ENCODE results near the gene ANKHD1.
A peak's percentile ranks its signal among the peaks of the same experiment; 100 is the strongest.

ANKHD1 gene

GRCh38 chr5:140547508-140548299 is 146.1 kb downstream of the ANKHD1 start, which contains the start of gene EIF4EBP3:
EIF4EBP3 (plus strand) TSS chr5:140547662; CDS start chr5:140547738, 76 bp downstream.
- peak; percentile 73 for DNase-seq

- no peak for DNase-seq
Measured at GRCh38 chr5:140548300-140548688, 146.7 kb downstream of the ANKHD1 start.

- no peak for DNase-seq
Measured at GRCh38 chr5:140548791-140549190, 147.2 kb downstream of the ANKHD1 start.

- no peak for DNase-seq
Measured at GRCh38 chr5:140549237-140550144, 147.9 kb downstream of the ANKHD1 start.

- DNase-seq, result no peak
Measured at GRCh38 chr5:140550147-140551079, 148.8 kb downstream of the ANKHD1 start.

GRCh38 chr5:140551872-140552271 is 150.2 kb downstream of the ANKHD1 start:
- no peak for DNase-seq

- DNase-seq, result no peak
Measured at GRCh38 chr5:140553657-140554056, 152.0 kb downstream of the ANKHD1 start.

GRCh38 chr5:140554454-140554853 is 152.8 kb downstream of the ANKHD1 start:
- DNase-seq, result no peak

GRCh38 chr5:140555747-140556312 is 154.2 kb downstream of the ANKHD1 start:
- DNase-seq, result no peak

GRCh38 chr5:140556438-140556837 is 154.8 kb downstream of the ANKHD1 start:
- DNase-seq, result no peak

GRCh38 chr5:140557136-140557805 is 155.6 kb downstream of the ANKHD1 start, which contains the start of gene SRA1:
SRA1 (minus strand) TSS chr5:140557473; CDS start chr5:140557452, 21 bp downstream.
- DNase-seq, result peak; percentile 82

- no peak for DNase-seq
Measured at GRCh38 chr5:140557965-140558364, 156.3 kb downstream of the ANKHD1 start.

GRCh38 chr5:140558542-140558941 is 156.9 kb downstream of the ANKHD1 start:
- DNase-seq, result no peak

- no peak for DNase-seq
Measured at GRCh38 chr5:140560227-140560626, 158.6 kb downstream of the ANKHD1 start.

GRCh38 chr5:140561753-140562523 is 160.3 kb downstream of the ANKHD1 start:
- DNase-seq, result no peak

GRCh38 chr5:140563596-140563995 is 162.0 kb downstream of the ANKHD1 start:
- DNase-seq, result no peak

GRCh38 chr5:140564196-140565023 is 162.8 kb downstream of the ANKHD1 start, which contains the start of the genes APBB3 and SLC35A4:
APBB3 (minus strand) TSS chr5:140564598; CDS start chr5:140564245, 353 bp downstream.
SLC35A4 (plus strand) TSS chr5:140564828; CDS start chr5:140567170, 2,342 bp downstream.
- peak; percentile 94 for DNase-seq

- DNase-seq, result no peak
Measured at GRCh38 chr5:140565024-140565779, 163.6 kb downstream of the ANKHD1 start.

- no peak for DNase-seq
Measured at GRCh38 chr5:140565780-140566095, 164.1 kb downstream of the ANKHD1 start.

Data from NCI-H748 treated with DMSO at 0.1 percent for 48 hours (cell line).